Stimulated activated CD4-positive, alpha-beta T cell treated with anti-CD3 and anti-CD28 coated beads, Interleukin-2, amount 100 ng/mL, for 24 hours (primary cell): ENCODE measurements around the gene HSF2BP.
A peak's percentile ranks its signal among the peaks of the same experiment; 100 is the strongest.

ENCODE experiments used
- DNase-seq, 2 donors: peaks; one replicate each; pipeline ENCODE4 v3.0.0-alpha.2; 2020

HSF2BP gene

GRCh38 chr21:43648171-43648570 is 11.1 kb downstream of the HSF2BP start:
- DNase-seq, result no peak

GRCh38 chr21:43646550-43647260 is 12.6 kb downstream of the HSF2BP start:
- DNase-seq, result peak; percentile 88 to 90

DNA sequence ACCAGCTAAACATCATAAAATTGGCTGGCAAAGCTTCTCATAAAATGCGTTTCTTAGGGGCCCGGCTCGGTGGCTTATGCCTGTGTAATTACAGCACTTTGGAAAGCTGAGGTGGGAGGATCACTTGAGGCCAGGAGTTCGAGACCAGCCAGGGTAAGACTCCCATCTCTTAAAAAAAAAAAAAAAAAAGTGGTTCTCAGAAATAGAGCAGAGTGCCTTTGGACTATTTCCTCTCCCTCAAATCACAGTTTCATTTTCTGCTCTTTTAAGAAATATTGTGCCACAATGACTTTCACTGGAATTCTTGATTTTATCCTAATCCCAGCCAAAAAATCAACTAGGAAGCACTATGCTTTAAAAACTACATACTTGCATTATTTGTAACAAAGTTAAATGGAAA is 13.3 kb downstream of the HSF2BP start:
- no peak for DNase-seq

DNA sequence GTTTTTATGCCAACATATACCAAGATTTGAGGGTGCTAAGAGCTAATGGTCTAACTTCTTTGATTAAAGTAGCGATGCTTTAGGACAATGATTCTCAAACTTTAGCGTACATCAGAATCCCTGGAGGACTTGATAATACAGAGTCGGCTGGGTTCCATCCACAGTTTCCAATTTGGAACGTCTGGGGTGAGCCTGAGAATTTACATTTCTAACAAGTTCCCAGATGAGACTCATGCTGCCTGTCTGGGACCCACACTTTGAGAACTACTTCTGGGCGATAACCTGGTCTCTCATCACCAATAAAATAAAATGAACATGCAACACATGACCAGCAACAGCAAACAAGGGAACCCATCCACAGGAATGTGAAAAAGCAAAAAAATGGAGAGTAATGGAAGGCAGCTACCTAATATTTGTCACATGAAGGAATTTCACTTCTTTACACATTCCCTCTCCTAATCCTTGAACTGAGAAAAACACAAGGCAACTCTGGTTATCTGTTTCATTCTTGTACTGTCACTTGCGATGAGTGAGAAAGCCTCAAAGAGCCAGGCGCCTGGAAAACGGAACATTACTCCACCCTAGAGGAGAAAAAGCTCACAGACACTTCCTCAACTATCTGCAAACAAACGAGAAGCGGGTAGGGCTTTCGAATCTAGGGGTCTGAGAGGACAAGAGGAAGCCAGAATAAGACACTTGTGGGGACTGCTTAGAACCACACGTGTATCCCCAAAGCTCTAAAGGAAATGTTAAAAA is 14.0 kb downstream of the HSF2BP start:
- no peak for DNase-seq

- no peak for DNase-seq
Observed at GRCh38 chr21:43644609-43645008, 14.7 kb downstream of the HSF2BP start.

- no peak for DNase-seq
Observed at GRCh38 chr21:43644071-43644470, 15.2 kb downstream of the HSF2BP start.

DNA sequence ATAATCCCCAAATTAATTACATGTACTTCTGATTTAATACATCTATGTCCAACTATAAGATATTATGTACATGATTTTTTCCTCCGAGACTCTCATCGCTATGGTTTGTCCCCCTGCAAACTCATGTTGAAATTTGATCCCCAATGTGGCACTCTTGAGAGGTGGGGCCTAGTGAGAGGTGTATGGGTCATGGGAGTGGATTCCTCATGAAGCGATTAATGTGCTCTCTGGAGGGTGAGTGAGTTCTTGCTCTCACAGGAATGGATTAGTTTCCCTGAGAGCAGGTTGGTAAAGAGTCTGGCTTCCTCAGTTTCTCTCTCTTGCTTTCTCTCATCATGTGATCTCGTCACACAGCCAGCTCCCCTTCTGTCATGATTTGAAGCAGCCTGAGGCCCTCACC is 16.1 kb downstream of the HSF2BP start:
- no peak for DNase-seq

- DNase-seq, result no peak
Observed at GRCh38 chr21:43640400-43640799, 18.9 kb downstream of the HSF2BP start.

DNA sequence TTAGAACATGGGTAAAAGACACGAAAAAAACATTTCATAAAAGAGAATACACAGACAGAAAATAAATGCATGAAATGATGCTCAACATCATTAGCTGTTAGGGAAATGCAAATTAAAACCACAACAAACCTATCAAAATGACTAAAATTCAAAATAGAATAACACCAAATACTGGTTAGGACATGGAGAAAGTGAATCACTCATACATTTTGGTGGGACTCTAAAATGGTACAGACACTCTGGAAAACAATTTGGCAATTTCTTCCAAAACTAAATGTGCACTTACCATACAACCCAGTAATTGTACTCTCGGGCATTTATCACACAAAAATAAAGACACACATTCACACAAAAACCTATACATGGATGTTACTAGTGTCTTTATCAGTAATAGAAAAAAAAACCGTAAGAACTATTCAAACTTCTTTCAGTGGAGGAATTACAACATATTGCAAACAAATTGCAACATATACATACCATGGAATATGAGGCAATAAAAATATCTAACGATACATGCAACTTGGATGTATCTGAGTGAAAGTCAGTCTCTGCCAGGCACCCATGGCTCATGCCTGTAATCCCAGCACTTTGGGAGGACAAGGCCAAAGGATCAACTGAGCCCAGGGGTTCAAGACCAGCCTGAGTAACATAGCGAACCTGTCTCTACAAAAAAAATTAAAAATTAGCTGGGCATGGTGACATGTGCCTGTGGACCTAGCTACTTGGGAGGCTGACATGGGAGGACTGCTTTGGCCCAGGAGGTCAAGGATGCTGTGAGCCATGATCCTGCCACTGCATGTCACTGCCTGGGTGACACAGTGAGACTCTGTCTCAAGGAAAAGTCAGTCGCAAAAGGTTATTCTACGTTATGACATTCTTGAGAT is 19.6 kb downstream of the HSF2BP start:
- no peak for DNase-seq

- no peak for DNase-seq
Observed at GRCh38 chr21:43637530-43638158, 21.6 kb downstream of the HSF2BP start.

DNA sequence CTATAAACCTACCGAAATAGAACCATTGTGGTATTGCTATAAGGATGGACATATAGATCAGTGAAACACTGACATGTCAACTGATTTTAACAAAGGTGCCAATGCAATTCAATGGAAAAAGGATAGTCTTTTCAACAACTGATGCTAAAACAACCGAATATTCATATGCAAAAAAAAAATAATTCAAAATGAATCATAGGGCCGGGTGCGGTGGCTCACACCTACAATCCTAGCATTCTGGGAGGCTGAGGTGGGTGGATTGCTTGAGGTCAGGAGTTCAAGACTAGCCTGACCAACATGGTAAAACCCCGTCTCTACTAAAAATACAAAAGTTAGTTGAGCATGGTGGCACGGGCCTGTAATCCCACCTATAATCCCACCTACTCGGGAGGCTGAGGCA is 23.9 kb downstream of the HSF2BP start:
- DNase-seq, result no peak

DNA sequence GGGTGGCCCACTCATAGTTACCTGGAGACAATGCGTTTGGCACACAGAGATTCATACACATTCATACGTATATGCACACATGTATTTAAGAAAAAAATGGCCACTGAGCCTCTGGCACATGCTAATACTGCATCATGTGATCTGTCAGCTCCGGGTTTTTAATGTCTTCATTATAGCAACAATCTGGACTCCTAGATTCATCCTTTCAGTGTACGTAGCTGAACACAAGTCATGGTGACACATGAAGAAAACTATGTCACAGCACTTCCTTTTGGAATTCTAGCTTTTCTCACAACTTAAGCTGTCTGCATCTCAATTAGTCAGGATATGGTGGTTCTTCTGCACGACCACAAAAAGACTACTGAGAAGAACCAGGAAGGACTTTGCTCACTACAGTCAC is 24.7 kb downstream of the HSF2BP start:
- no peak for DNase-seq

GRCh38 chr21:43632373-43632905 is 26.8 kb downstream of the HSF2BP start:
- DNase-seq, result no peak

- DNase-seq, result no peak
Observed at GRCh38 chr21:43631411-43632107, 27.7 kb downstream of the HSF2BP start.

DNA sequence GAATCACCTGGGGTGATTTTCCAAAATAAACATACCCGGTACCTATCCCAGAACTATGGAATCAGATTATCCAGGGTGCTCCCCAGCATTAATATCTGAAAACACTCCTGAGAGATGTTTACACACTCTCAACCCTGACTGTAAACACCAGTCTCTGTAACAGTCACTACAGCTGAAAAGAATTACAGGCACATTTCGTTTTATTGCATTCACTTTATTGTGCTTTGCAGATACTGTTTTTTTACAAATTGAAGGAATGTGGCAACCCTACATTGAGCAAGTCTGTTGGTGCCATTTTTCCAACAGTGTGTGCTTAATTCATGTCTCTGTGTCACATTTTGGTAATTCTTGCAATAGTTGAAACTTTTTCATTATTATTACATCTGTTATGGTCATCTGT is 31.8 kb downstream of the HSF2BP start:
- no peak for DNase-seq

- no peak for DNase-seq
Observed at GRCh38 chr21:43626390-43626789, 32.9 kb downstream of the HSF2BP start.

DNA sequence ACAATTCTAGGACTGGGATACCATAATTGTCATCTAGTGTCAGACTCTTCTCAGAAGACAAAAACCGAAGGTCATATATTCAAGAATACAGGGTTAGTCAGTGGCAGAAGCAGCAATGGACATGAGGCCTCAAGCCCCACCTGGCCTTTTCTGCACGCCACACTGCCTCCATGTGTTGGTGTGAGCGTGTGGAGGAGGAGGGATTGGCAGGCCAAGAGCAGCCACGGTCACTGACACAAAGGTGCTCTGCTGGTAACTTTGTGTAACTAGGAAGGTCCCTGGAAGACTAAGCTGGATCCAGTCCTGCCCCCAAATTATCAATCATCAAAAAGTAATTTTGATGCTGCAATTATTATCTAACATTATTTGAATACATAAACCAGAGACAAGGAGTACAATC is 34.9 kb downstream of the HSF2BP start:
- no peak for DNase-seq

- DNase-seq, result no peak
Observed at GRCh38 chr21:43623588-43623987, 35.7 kb downstream of the HSF2BP start.

DNA sequence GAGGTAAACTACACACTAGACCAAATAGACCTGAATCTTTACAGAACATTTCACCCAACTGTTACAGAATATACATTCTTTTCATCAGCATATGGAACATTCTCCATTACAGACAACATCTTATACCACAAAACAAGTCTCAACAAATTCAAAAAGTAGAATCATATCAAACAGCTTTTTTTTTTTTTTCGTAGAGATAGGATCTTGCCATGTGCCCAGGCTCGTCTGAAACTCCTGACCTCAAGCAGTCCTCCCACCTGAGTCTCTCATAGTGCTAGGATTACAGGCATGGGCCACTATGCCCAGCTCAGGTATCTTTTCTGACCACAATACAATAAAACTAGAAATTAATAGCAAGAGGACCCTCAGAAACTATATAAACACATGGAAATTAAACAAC is 36.5 kb downstream of the HSF2BP start:
- DNase-seq, result no peak

DNA sequence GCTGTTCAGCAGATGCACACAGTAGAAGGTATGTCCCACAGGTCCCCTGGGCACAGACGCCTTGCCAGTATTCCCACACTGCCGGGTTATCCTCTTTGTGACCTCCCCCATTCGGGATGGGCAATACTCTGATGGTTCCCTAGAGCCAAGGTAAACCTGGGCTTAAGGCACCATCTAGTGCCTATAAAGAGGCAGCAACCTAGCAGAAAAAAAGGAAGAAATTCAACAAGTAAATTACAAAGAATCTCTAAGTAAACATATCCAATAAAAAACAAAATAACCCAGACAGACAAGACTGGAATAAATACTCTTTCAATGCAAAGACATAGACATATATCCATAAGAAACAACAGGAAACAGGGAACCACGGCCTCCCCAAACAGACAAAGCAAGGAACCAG is 39.4 kb downstream of the HSF2BP start:
- DNase-seq, result no peak

DNA sequence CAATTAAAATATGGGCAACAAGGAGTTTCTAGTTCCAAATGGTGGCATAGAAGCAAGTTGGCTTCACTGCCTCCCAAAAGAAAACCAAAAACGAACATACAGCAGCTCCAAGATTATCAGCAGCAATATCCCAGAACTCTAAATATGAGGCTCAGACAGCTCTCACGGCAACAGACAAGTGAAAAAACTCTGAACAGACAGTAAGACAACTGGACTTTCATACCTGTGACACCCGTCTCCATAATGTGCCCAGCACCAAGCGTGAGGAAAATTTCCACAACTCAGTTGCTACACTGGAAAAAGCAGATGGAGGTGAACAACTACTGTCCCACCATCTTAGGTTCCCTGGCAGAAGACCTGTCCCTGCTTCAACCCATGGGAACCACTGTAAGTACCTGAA is 39.9 kb downstream of the HSF2BP start:
- no peak for DNase-seq

- no peak for DNase-seq
Observed at GRCh38 chr21:43618940-43619339, 40.3 kb downstream of the HSF2BP start.
